HG03025 (cell line): ENCODE results near the gene ROM1.
A peak's percentile ranks its signal among the peaks of the same experiment; 100 is the strongest.
"Not testable (repeated sequence)": the region's sequence is repeated elsewhere in the genome, so short reads cannot be mapped to it uniquely, and the experiment has no call there.

Source experiments
- ATAC-seq: cut with Tn5 transposase; IDR thresholded peaks from one replicate; pipeline ENCODE4 v1.9.1; 2021; ENCODE audit warnings: mild to moderate bottlenecking, moderate library complexity; ENCODE audit not compliant: unreplicated experiment, low FRiP score

ROM1 gene

DNA sequence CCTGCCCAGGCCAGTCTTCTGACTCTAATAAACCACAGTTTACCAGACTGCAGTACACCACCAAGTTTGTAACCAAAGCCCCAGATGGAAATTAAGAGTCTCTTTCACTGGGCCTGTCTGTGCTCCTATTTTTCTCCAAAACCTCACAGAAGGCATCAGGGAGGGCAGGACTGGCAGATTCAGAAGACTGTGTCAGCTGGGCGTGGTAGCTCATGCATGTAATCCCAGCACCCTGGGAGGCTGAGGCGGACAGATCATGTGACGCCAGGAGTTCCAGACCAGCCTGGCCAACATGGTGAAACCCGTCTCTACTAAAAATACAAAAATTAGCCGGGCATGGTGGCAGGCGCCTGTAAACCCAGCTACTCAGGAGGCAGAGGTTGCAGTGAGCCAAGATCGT is 27.7 kb upstream of the ROM1 start:
- not testable (repeated sequence) for ATAC-seq

- no peak for ATAC-seq
Observed at GRCh38 chr11:62588966-62589637, 24.0 kb upstream of the ROM1 start.

DNA sequence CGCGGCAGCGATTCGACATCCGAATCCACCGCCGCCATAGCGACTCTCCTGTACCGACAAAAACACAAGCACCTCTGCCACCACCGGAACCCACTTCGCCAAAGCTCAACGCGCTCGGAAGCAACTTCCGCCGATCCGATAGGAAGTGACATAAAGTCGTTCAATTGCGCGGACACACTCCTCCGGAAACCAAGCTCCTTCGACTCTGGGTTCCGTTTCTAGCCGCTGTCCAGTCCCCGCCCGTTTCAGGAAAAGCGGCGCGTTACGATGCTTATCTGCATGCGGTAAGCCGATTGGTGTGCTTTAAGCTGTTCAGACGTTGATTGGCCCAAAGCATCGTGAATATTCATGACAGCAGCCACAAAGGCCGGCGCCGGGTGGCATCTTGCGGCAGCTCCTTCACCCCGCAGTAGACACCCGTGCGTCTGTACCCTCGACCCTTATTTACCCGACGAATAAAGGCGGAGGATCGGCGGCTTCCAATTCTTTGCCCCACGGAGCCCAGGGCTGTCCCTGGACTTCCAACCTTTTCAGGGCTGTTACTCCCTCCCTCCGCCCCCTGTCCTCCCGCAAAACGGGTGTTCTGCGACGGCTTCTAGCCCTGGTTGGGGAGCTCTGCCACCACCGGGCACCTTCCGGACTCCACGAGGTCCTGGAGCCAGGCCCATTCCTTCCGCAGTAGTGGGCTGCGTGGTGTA is 21.5 kb upstream of the ROM1 start, which contains the start of gene TUT1:
Gene TUT1, minus strand, starts transcription at position 76 of the 698 bp plus-strand sequence. Its CDS starts 38 bp downstream, at position 38.
- ATAC-seq = peak; percentile 82

- no peak for ATAC-seq
Observed at GRCh38 chr11:62592146-62592815, 20.8 kb upstream of the ROM1 start.

- ATAC-seq = no peak
Observed at GRCh38 chr11:62592989-62593421, 20.1 kb upstream of the ROM1 start.

DNA sequence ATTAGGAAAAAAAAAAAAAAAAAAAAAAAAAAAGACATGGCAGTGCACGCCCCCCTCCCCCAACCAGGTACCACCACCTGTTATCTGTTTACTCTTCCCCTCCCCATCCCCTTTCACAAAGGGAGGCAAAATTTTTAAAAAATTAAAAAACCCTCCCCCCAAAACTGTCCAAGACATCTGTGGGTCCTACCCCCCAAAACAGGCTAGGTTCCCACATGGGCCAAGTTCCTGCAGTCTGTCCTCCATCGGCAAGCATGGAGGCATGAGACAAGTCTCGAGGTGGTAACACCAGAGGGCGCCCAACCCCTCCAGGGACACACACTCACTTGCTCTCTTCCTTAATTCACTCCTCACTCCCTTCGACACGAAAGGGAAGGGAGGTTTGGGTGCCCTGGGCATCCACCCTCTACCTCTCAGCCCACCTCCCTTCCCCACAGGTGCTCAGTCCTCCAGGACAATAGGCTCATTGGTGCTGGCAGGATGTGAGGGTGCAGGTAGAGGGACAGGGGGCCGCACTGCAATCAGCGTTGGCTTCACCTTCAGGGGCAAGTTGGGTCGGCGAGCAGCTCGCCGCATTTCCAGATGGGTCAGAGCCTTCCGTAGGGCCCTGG is 19.5 kb upstream of the ROM1 start:
- no peak for ATAC-seq

DNA sequence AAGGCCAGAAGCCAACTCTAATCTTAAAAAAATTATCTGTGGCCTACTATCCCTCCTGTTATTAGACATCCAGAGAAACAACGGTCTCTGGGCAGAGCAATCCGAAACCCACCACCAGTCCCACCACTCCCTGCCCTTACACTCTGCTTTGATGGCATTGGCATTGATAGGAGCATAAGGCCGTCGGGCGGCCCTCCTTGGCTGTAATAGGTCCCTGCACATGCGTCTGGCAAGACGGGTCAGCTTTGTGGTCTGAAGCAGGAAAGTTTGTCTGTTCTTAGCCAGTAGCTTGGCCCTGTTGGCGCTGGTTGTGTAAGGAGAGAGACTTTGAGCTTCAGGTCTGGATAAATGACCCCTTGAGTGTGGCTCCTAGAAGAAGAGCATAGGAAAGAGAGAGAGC is 17.9 kb upstream of the ROM1 start:
- ATAC-seq = no peak

DNA sequence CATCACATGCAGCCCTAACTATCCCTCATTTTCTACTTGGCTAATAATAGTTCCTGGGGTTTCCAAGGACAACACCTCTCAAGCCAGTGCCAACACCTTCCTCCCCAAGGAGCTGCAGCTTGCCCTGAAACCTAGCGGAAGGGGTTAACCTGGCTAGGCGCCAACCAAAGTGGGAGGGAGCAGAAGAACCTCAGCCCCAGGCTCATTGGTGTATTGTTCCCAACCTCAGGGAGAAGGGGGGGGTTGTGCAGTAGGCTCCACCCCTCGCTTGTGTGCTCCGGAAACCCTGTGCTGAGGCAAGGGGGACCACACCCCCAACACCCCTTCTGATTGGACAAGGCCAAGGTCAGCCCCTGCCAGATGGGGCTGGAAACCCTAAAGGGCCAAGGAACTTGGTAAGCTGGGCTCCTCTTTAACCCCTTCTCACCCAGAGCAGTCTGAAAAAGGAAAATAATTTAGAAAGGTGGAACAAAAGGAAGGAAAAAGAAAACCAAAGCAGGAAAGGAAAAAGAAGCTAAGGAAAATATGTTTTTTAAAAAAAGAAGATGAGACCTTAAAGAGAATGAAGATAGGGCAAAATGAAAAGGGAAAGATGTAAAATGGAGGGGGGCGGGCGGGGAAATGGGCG is 13.9 kb upstream of the ROM1 start:
- ATAC-seq = no peak

- ATAC-seq = no peak
Observed at GRCh38 chr11:62599901-62600300, 13.2 kb upstream of the ROM1 start.

- no peak for ATAC-seq
Observed at GRCh38 chr11:62600367-62601121, 12.5 kb upstream of the ROM1 start.

GRCh38 chr11:62601122-62601371 is 12.0 kb upstream of the ROM1 start:
- no peak for ATAC-seq

GRCh38 chr11:62601372-62602140 is 11.5 kb upstream of the ROM1 start, which contains the start of gene MTA2:
MTA2 (minus strand) TSS chr11:62601865; CDS start chr11:62601450, 415 bp downstream.
- ATAC-seq = peak; percentile 62

- no peak for ATAC-seq
Observed at GRCh38 chr11:62602141-62603071, 10.7 kb upstream of the ROM1 start.

DNA sequence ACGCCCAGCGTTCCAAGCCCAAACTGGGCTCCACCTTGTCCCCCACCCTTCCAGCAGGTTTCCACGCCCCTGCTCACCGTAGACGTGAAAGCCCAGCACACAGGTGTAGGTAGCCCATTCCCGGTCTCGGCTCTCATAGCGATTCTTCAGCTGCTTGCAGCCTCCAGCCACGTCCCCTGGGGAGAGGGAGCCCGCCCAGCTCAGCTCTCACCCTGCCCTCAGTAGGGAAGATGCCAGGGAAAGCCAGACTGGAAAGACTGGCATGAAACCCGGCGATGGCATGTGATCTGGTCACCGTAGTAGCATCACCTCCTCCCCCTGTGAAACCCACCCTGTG is 10.0 kb upstream of the ROM1 start:
- ATAC-seq = no peak

DNA sequence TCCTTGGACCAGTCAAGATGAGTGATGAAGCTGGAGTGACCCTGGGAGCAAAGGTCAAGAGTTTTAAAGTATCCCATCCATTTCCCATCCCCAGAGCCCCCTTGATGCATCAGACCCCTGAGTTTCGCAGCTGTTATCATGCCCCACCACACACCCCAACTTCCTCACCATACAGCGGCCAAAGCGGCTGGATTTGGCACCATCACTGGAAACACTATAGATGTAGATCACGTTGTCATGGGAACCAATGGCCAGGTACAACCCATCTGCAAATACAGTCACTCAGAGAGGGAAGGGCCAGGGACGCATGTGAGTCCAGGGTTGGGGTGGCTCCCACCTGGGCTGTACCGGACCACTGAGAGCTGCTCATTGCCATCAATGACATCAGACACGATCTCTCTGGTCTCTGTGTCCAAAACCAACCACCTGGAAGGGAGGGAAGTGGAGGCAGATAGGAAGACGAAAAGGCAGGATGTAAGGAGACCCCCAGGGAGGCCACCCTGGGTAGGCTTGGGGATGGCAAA is 9.2 kb upstream of the ROM1 start:
- ATAC-seq = no peak

DNA sequence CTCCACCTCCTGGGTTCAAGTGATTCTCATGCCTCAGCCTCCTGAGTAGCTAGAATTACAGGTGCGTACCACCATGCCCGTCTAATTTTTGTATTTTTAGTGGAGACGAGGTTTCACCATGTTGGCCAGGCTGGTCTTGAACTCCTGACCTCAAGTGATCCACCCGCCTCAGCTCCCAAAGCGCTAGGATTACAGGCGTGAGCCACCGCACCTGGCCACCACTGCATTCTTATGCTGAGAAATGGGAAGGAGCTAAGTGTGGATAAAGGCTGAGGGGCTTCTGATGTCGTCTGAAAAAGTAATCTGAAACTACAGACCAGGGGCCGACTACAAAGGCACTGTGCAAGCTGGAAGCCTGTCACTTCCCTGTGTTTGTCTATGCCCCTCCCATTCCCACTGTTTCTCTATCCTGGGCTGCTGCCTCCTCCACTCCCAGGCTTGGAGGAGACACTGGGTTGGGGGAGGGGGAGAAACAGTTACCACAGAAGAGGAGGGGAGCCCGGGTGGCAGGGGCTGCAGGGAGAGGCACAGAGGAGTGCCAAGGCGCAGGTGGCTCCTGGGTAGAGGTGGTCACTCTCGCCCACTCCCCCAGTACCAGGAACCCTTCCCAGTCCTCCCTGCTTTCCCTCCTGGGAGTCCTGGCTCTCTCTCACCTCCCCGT is 8.5 kb upstream of the ROM1 start:
- ATAC-seq = no peak

DNA sequence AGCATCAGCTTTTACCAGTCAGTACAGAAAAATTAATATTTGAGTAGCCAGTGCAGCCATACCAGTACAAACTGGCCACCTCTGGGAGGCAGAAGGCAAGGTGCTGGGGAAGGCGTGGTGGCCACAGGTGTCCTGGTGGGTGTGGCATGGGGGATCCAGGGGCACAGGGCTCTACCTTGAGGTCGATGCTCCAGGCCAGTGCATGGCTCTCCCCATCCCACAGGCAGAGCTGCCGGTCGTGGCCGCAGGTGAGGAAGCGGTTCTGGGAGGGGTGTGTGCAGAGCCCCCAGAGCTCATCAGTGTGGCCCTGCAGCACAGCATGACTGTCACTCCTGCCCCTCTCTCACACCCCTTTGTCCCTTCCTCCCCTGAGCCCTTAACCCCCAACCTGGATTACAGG is 7.6 kb upstream of the ROM1 start:
- ATAC-seq = no peak

- no peak for ATAC-seq
Observed at GRCh38 chr11:62605902-62606301, 7.2 kb upstream of the ROM1 start.
